ENCODE results near the gene KIAA1755. TPM values are rescaled to one million over a fixed set of nuclear protein-coding genes. Genes with fewer than 3 reads are reported as not detected.
A peak's percentile ranks its signal among the peaks of the same experiment; 100 is the strongest.

The KIAA1755 gene
- polyA plus RNA-seq, 1 of the 3 experiments (the other 2 are of a cell fraction): 0.54 TPM

DNA sequence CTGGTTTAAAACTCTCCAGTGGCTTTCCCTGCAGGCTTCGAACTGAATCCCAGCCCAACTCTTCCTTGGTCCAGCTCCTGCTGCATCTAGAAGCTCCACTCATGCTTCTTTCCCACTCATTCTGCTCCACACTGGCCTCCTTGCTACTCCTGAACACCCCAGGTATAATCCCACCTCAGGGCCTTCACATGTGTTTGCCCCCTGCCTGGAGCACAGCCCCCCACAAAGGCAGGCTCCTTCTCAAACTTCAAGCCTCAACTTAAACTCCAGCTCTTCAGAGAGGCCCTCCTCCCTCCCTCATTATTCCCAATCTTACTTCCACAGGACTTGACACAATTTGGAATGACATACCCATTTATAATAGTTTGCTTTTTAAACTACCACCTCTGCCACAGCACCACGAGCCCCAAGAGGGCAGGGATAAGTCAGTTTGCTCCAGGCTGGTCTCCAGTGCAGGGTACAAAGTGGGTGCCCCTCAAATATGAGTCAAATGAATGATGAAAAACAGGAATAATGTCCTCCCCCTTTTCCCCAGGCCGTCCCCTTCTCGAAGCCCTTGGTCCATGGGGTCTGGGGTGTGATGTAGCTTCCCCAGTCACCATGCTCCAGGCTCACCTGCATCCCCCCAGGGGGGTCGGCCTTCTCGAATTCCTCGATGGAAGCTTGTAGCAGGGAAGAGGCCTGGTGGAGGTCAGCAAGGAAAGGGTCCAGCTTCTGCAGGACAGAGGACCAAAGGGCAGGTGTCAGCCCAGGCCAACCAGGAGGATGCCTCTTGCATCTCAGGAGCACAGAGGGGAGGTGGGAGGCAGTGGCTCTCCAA, 37.4 kb downstream of the KIAA1755 start (continued):
- TF ChIP-seq SMC3 (IDR thresholded peaks at IDR 0.05; ENCODE audit: low read depth, low read length): no peak
- no peak for TF ChIP-seq MXI1 (IDR thresholded peaks at IDR 0.05; ENCODE audit: low read depth, low read length)
- TF ChIP-seq, protein P1, sequence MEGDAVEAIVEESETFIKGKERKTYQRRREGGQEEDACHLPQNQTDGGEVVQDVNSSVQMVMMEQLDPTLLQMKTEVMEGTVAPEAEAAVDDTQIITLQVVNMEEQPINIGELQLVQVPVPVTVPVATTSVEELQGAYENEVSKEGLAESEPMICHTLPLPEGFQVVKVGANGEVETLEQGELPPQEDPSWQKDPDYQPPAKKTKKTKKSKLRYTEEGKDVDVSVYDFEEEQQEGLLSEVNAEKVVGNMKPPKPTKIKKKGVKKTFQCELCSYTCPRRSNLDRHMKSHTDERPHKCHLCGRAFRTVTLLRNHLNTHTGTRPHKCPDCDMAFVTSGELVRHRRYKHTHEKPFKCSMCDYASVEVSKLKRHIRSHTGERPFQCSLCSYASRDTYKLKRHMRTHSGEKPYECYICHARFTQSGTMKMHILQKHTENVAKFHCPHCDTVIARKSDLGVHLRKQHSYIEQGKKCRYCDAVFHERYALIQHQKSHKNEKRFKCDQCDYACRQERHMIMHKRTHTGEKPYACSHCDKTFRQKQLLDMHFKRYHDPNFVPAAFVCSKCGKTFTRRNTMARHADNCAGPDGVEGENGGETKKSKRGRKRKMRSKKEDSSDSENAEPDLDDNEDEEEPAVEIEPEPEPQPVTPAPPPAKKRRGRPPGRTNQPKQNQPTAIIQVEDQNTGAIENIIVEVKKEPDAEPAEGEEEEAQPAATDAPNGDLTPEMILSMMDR (IDR thresholded peaks at IDR 0.05): no peak
- TF ChIP-seq FOSL2 (IDR thresholded peaks at IDR 0.05; ENCODE audit: borderline replicate concordance, low read depth): no peak
- TF ChIP-seq FOXJ3 (CRISPR knock-in tag; IDR thresholded peaks at IDR 0.05): no peak
- TF ChIP-seq RXRA (IDR thresholded peaks at IDR 0.05; ENCODE audit: borderline replicate concordance, low read depth): no peak
- no peak for TF ChIP-seq NFIC (IDR thresholded peaks at IDR 0.05; ENCODE audit: borderline replicate concordance)
- no peak for TF ChIP-seq TAF1 (IDR thresholded peaks at IDR 0.05; ENCODE audit: borderline replicate concordance, low read depth, low read length)
- no peak for TF ChIP-seq ELF1 (IDR thresholded peaks at IDR 0.05)
- no peak for TF ChIP-seq JUND (IDR thresholded peaks at IDR 0.05)

DNA sequence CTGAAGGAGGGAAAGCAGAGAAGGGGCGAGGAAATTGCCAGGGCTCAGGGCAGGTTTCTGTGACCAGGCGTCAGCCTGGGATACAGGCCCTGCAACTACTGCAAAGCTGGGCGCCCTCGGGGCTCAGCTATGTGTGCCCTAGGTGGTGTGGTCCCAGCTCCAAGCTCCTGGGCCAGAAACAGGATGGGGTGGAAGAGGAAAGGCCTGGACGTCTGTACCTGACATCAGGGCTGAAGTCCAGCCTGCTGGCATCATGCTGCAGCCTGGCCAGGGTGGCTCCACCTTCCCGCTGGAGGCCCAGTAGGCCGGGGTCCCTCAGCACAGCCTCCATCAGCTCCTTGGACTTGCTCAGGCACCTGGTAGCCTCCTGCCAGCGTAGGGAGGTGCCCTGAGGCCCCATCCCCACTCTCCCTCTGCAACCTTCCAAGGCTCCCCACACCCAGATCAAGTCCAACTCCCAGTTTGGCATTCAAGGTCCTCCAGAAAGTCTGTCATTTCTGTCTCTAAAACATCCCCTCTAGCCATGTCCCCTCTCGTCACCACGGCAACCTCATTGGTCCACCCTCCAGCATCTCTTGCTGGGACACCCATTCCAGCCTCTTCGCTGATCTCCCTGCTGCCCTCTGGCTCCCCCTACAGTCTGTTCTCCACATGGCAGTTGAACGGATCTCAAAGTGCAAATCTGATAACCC, 38.2 kb downstream of the KIAA1755 start:
- CTCF ChIA-PET: interaction anchor here (0.6 to 18.4 kb wide), 65 partner anchors 8 to 681 kb away, joined by 3 to 725 read pairs (median 8); partner anchors contain the start of genes RPRD1B, TGM2, TTI1 and VSTM2L
- peaks cover 24% of the 10 kb centered on the region for H3F3A ChIP-seq (replicated peaks; ENCODE audit: insufficient read depth)
- no peak overlapping the region for H3K4me3 ChIP-seq (ENCODE audit: low read depth in 2 of 2, low read length in 1 of 2)
- peaks cover 20 to 30% of the 10 kb centered on the region in 2 experiments; a peak in 3 of 4 replicates for H3K4me1 ChIP-seq (ENCODE audit: control insufficient read depth in 1 of 2, insufficient read depth in 2 of 2, low read depth in 1 of 2, low read length in 1 of 2)
- no peak overlapping the region for H3K27ac ChIP-seq (ENCODE audit: low read depth in 2 of 2, low read length in 1 of 2)
- no peaks in the 10 kb centered on the region for H3K9me3 ChIP-seq
- H3K79me2 ChIP-seq (ENCODE audit: insufficient read depth): no peaks in the 10 kb centered on the region
- WGBS (ENCODE audit: low lambda C conversion rate): 39% methylated on average over 6 of the region's 12 CpGs
- H2AFZ ChIP-seq (ENCODE audit: low read depth): no peak overlapping the region
- no peaks in the 10 kb centered on the region for H3K27me3 ChIP-seq (ENCODE audit: insufficient read depth)
- DNase-seq: peak; percentile 84
- H3K4me2 ChIP-seq: no peak overlapping the region
- no peaks in the 10 kb centered on the region for H4K20me1 ChIP-seq (ENCODE audit: insufficient read depth)
- no peaks in the 10 kb centered on the region for H3K36me3 ChIP-seq (replicated peaks in 1 of 2; ENCODE audit: control insufficient read depth in 1 of 2, insufficient read depth in 2 of 2, low read length in 1 of 2)
- H3K9ac ChIP-seq: no peak overlapping the region
- no peaks in the 10 kb centered on the region for H3K9me2 ChIP-seq
- POLR2A ChIA-PET: no interaction called here
- TF ChIP-seq FOSL2 (IDR thresholded peaks at IDR 0.05; ENCODE audit: borderline replicate concordance, low read depth) (no peak), GABPA (IDR thresholded peaks at IDR 0.05; ENCODE audit: low read depth) (no peak), RXRA (IDR thresholded peaks at IDR 0.05; ENCODE audit: borderline replicate concordance, low read depth) (no peak), MEF2A (IDR thresholded peaks at IDR 0.05; ENCODE audit: borderline replicate concordance, low read depth) (no peak), ELF1 (IDR thresholded peaks at IDR 0.05) (no peak), FOXM1 (IDR thresholded peaks at IDR 0.05; ENCODE audit: low read depth) (no peak), GATA2 (CRISPR knock-in tag; IDR thresholded peaks at IDR 0.05) (no peak), POLR2AphosphoS5 (IDR thresholded peaks at IDR 0.05; ENCODE audit: low read depth, low read length) (no peak), RFX5 (IDR thresholded peaks at IDR 0.05; ENCODE audit: low read length) (no peak), TAF1 (IDR thresholded peaks at IDR 0.05; ENCODE audit: borderline replicate concordance, low read depth, low read length) (no peak)
- TF ChIP-seq, protein P2, sequence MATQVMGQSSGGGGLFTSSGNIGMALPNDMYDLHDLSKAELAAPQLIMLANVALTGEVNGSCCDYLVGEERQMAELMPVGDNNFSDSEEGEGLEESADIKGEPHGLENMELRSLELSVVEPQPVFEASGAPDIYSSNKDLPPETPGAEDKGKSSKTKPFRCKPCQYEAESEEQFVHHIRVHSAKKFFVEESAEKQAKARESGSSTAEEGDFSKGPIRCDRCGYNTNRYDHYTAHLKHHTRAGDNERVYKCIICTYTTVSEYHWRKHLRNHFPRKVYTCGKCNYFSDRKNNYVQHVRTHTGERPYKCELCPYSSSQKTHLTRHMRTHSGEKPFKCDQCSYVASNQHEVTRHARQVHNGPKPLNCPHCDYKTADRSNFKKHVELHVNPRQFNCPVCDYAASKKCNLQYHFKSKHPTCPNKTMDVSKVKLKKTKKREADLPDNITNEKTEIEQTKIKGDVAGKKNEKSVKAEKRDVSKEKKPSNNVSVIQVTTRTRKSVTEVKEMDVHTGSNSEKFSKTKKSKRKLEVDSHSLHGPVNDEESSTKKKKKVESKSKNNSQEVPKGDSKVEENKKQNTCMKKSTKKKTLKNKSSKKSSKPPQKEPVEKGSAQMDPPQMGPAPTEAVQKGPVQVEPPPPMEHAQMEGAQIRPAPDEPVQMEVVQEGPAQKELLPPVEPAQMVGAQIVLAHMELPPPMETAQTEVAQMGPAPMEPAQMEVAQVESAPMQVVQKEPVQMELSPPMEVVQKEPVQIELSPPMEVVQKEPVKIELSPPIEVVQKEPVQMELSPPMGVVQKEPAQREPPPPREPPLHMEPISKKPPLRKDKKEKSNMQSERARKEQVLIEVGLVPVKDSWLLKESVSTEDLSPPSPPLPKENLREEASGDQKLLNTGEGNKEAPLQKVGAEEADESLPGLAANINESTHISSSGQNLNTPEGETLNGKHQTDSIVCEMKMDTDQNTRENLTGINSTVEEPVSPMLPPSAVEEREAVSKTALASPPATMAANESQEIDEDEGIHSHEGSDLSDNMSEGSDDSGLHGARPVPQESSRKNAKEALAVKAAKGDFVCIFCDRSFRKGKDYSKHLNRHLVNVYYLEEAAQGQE (IDR thresholded peaks at IDR 0.05; ENCODE audit: low read depth, low read length): no peak
- TF ChIP-seq, protein P3, sequence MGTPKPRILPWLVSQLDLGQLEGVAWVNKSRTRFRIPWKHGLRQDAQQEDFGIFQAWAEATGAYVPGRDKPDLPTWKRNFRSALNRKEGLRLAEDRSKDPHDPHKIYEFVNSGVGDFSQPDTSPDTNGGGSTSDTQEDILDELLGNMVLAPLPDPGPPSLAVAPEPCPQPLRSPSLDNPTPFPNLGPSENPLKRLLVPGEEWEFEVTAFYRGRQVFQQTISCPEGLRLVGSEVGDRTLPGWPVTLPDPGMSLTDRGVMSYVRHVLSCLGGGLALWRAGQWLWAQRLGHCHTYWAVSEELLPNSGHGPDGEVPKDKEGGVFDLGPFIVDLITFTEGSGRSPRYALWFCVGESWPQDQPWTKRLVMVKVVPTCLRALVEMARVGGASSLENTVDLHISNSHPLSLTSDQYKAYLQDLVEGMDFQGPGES (IDR thresholded peaks at IDR 0.05; ENCODE audit: low read depth, low read length): no peak
- TF ChIP-seq, protein P4, sequence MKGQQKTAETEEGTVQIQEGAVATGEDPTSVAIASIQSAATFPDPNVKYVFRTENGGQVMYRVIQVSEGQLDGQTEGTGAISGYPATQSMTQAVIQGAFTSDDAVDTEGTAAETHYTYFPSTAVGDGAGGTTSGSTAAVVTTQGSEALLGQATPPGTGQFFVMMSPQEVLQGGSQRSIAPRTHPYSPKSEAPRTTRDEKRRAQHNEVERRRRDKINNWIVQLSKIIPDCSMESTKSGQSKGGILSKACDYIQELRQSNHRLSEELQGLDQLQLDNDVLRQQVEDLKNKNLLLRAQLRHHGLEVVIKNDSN (IDR thresholded peaks at IDR 0.05; ENCODE audit: borderline replicate concordance, low read depth): no peak
- TF ChIP-seq, protein P5, sequence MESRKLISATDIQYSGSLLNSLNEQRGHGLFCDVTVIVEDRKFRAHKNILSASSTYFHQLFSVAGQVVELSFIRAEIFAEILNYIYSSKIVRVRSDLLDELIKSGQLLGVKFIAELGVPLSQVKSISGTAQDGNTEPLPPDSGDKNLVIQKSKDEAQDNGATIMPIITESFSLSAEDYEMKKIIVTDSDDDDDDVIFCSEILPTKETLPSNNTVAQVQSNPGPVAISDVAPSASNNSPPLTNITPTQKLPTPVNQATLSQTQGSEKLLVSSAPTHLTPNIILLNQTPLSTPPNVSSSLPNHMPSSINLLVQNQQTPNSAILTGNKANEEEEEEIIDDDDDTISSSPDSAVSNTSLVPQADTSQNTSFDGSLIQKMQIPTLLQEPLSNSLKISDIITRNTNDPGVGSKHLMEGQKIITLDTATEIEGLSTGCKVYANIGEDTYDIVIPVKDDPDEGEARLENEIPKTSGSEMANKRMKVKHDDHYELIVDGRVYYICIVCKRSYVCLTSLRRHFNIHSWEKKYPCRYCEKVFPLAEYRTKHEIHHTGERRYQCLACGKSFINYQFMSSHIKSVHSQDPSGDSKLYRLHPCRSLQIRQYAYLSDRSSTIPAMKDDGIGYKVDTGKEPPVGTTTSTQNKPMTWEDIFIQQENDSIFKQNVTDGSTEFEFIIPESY (IDR thresholded peaks at IDR 0.05; ENCODE audit: borderline replicate concordance, low read depth): no peak

Data from SK-N-SH (cell line).